ENCODE results near the gene KCNIP2. TPM values are rescaled to one million over a fixed set of nuclear protein-coding genes. Genes with fewer than 3 reads are reported as not detected.

Gene KCNIP2
- total RNA-seq, result 5.1 TPM

DNA sequence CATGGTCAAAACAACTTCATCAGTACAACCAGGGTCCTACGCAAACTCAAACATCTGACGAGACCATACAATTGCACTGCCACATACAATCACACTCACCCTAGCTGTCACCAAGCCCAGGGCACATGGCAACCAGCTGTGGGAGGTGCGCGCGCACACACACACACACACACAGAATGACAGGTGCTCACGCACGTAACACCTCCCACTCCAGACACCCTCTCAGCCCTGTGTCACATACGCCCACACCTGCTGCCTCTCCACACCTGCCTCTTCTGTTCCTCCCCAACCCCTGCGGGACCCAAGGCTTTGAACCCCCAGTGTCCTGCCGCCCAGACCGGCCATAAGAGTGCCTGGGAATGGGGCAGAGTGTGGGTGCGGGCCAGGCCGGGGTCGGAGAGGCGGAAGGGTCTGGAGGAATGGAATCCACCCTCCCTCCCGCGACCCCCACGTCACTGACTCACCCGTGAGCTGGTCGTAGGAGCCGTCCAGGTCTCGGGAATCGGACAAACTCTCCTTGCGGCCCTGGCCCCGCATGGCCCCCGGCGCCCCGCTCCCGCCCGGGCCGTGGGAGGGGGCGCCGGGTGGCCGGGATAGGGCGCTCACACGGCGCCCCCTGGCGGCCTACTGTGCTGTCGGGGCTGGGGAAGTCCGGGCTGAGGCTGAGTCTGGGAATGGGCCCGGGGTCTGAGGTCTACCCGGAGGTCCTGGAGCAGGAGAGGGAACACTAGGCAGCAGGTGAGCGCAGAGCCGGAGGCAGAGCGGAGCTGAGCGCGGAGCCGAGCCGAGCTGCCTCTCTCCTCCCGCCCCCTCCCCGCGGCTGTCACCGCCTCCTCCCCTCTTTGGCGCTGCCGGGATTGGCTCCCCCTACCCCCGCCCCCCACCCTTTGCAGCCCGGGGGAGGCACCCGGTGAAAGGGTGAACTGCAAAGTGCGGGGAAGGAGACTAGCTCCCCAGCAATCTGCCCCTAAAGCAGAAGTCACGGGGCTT is at the start of gene KCNIP2:
Gene KCNIP2 (minus strand): TSS at position 769 of the 990 bp plus-strand sequence. CDS start 232 bp downstream, at position 537.

DNA sequence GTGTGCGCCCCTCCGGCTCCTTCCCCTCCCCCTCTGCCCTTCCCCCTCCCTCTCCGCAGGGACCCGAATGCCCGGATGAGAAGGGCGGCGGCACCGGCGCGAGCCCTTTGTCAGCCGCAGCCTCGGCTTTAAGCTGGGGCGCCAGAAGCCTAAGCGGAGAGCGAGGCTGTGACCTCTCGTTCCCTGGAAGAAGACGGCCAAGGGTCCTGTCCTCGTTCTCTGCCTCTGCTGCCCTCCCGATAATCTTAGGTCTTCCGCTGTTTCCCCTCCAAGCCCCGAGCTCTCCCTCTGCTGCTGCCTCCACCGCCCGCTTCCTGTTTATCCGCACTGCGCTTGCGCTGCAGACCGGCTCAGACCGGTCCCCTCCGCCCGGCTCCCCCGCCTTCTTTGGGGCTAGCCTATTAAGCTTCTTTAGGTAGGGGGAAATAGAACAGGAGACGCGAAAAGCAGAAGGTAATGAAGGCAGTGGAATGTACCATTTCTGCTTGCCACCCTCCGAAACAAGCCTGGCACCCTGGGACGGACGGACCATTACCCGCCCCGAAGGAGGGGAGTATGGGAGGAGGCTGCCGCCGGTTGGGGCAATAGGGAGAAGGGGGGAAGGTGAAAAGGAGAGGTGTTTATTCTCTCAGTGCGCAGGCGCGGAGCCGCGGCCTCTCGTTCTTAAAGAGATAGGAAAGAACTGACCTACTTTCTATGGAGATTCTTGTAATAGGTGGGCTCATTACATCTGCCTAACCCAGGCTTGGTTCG is 25.3 kb downstream of the KCNIP2 start, which contains the start of gene OGA:
Gene OGA (minus strand): TSS at position 326 of the 753 bp plus-strand sequence. CDS start 422 bp downstream, outside the sequence.

DNA sequence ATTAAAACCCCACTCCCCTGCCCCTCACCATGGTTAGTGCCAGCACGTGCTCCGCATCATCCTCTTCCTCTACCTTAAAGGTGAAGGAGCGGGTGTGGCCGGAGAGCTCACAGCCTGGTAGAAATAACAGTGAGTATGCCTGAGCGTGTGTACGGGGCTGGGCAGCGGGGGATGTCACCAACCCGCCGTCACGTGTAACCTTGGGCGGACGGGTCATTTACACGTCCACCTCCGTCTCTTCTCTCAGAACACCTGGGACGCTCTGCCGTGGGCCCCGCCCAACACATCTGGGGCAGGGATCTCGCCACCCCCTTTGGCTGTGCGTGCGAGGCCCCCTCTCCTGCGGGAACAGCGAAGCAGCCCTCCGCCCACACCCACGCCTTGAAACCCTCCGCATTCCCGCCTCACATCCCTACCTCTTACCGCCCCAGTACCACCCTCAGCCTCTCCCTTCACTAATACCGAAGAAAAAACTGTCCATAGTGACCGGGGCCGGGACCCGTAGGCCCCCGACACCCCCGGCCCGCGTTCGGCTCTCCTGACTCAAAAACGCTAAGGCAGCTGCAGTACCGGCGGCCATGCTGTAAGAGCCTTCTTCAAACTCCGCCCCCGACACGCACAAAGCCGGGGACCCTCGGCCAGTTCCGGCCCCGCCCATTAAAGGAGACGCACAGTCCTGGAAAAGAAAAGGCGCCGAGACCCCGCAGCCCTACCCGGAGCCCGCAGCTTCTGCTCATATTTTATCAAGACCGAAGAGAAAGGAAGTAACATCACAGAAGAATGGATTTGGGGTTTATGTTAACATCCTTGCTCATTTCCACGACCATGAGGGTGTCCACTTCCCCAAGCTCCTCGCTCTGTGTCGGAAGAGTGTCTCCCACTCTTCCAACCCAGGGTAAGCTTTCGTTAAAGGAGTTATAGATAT is 60.5 kb downstream of the KCNIP2 start, which contains the start of gene NPM3:
Gene NPM3 (minus strand): TSS at position 636 of the 925 bp plus-strand sequence. CDS start 56 bp downstream, at position 580.

Other genes with a start within 250 kb of the KCNIP2 start
- gene FBXW4, start 148.6 kb downstream of the KCNIP2 start, total RNA-seq, result 71.4 TPM
- 5.8 TPM for gene FGF8, start 67.7 kb downstream of the KCNIP2 start, total RNA-seq
- gene NPM3, start 60.4 kb downstream of the KCNIP2 start, total RNA-seq, result 47.1 TPM
- 169 TPM for gene OGA, start 25.4 kb downstream of the KCNIP2 start, total RNA-seq
- gene ARMH3, start 212.4 kb upstream of the KCNIP2 start, total RNA-seq, result 16.5 TPM
- gene HPS6, start 221.5 kb upstream of the KCNIP2 start, total RNA-seq, result 21.0 TPM